Measurements from ENCODE around the gene RASSF5. TPM values are rescaled to one million over a fixed set of nuclear protein-coding genes. Genes with fewer than 3 reads are reported as not detected.
"Not testable (repeated sequence)": the region's sequence is repeated elsewhere in the genome, so short reads cannot be mapped to it uniquely, and the experiment has no call there.

RASSF5 gene
- total RNA-seq, 1 donor from 2014 or later, result 5.3 TPM

DNA sequence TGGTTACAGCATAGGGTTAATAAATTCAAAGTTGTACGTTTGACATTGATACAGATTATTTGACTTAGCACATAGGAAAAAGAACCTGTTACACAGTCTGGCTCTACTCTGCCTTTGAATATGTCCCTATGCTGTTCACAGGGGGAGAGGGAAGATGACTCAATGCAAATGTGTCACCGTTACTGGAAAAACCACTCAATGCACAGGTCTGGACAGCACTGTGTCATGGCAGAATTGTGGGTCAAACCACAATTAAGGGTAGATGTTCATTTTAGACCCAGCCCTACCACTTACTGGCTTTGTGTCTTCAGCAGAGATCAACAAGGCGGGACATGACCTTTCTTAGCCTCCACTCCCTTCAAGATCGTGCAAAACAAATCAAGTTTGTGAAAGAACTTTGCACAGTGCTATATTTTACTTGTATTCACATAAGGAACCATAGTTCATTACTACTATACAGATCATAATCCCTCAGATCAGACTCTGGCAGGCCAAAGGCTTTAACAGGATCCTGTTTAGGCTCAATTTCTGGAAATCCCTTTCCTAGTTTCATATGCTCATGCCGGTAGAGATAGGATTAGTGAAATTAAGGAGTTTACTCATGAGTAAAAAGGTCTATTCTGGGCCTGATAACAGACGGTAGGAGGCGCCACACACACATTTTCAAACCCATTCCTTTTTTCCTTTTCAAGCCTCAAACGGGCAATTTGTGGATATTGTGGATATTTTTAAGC lies 82.9 kb downstream of the RASSF5 start:
- ATAC-seq, result no peak
- DNase-seq (ENCODE audit: missing footprints), result no peak
- intact Hi-C loops (cut with DNase I), result no loop called here

GRCh38 chr1:206591226-206591625 lies 83.9 kb downstream of the RASSF5 start:
- intact Hi-C loops (cut with DNase I), result no loop called here
- DNase-seq (ENCODE audit: missing footprints) (no peak), ATAC-seq (no peak)

DNA sequence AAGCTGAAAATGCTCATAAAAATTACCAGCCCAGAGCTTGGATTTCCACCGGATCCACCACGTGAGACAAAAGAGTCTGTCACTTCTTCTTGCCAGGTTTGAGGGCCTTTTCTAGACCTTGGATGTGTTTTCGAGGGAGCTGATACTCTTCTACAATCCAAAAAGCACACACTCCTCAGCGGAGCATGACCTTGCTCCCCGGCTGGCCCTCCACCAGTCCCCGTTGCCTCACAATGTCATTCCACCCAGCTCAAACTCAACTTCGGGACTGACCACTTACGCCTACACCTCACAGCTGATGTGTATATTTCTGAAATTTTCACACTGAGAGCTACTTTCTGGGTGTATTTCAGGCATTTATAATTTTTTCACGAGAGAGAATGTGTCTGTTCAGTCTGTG lies 84.4 kb downstream of the RASSF5 start:
- ATAC-seq, result no peak
- intact Hi-C loops (cut with DNase I), result no loop called here
- no peak for DNase-seq (ENCODE audit: missing footprints)

GRCh38 chr1:206593351-206593925 lies 86.1 kb downstream of the RASSF5 start:
- intact Hi-C loops (cut with DNase I), result no loop called here
- DNase-seq (ENCODE audit: missing footprints), result no peak
- no peak for ATAC-seq

DNA sequence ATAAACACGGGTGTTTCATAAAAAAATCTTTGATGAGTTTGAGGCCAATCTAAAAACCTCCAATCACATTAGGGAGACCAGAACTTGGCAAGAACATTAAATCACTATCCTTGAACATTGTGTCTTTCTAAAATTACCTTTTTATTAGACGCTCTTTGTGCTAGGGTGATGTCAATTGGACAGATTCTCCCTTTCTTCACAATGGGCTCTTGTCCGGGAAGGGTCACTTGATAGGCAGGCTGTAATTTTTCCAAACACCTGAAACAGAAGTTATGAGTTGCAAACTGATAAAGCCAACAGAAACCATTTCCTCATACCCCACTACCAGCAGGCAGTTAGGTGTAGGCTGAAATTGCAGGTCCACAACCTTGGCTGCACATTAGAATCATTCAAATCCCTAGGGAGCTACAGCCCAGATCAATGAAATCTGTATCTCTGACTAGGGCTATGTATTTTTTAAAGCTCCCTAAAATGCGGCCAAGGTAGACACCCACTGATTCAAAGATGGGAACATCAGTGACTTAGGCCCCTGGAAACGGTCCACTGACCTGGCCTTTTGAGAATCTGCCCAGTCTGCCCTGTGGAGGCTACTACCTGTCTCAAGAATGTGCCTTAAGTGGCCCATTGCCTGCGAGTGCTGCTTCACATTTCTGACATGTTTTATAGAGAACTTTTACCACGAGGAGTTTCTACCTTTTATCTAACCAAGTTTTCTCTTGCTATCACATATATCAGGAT lies 88.4 kb downstream of the RASSF5 start:
- intact Hi-C loops (cut with DNase I), result no loop called here
- DNase-seq (ENCODE audit: missing footprints) (no peak), ATAC-seq (no peak)

- ATAC-seq, result no peak
- intact Hi-C loops (cut with DNase I), result no loop called here
Observed at GRCh38 chr1:206596319-206596666, 89.0 kb downstream of the RASSF5 start.

GRCh38 chr1:206600527-206600926 lies 93.2 kb downstream of the RASSF5 start:
- intact Hi-C loops (cut with DNase I), result no loop called here
- no peak for ATAC-seq
- DNase-seq (ENCODE audit: missing footprints), result no peak

More at GRCh38 chr1:206596319-206596666, 89.0 kb downstream of the RASSF5 start:
- no peak for DNase-seq (ENCODE audit: missing footprints)

GRCh38 chr1:206604861-206605260 lies 97.5 kb downstream of the RASSF5 start:
- intact Hi-C loops (cut with DNase I), result loop anchor here (5.0 kb wide), 1 partner anchor 377 kb away; no protein-coding TSS in a partner anchor
- no peak for DNase-seq (ENCODE audit: missing footprints)
- no peak for ATAC-seq

- DNase-seq (ENCODE audit: missing footprints) (no peak), ATAC-seq (no peak)
- intact Hi-C loops (cut with DNase I), result loop anchor here (5.0 kb wide), 1 partner anchor 375 kb away; no protein-coding TSS in a partner anchor
Observed at GRCh38 chr1:206606867-206607266, 99.5 kb downstream of the RASSF5 start.

- ATAC-seq (no peak), DNase-seq (ENCODE audit: missing footprints) (no peak)
- intact Hi-C loops (cut with DNase I), result loop anchor here (5.0 kb wide), 1 partner anchor 374 kb away; no protein-coding TSS in a partner anchor
Observed at GRCh38 chr1:206608108-206608698, 100.9 kb downstream of the RASSF5 start.

DNA sequence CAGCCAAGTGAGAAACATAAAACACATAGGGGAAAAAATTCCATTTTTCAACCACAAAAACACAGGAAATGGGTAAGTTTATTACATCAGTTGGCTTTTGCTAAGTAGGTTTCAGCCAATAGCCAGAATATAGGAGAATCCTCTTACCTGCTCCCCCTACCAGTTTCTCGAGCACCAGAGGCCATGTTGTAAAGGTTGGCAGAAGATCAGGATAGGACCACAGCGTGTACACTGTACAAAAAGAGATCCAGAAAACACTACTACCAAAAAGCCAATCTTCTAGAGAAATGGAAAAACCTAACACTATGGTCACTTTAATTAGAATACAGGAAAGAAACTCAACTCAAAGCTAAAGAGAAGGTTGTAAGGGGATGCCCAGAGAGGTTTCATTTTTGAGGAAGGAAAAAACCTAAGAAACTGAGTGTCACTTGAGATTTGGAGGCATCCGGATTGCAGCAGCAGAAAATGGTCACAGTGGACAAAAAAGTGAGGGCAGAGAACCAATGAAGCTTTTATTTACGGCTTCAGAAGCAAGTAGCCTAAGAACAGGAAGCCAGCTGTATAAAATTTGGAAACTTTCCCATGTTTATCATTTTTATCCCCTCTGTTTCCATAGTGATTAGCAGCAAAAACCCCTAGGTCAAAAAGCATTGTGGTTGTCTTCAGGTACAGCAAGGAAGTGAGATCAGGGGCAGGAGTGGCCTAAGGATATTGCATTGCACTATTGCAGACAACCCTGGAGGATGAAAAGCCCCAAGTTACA lies 102.1 kb downstream of the RASSF5 start:
- intact Hi-C loops (cut with DNase I), result loop anchor here (5.0 kb wide), 1 partner anchor 373 kb away; no protein-coding TSS in a partner anchor
- ATAC-seq (no peak), DNase-seq (ENCODE audit: missing footprints) (no peak)

DNA sequence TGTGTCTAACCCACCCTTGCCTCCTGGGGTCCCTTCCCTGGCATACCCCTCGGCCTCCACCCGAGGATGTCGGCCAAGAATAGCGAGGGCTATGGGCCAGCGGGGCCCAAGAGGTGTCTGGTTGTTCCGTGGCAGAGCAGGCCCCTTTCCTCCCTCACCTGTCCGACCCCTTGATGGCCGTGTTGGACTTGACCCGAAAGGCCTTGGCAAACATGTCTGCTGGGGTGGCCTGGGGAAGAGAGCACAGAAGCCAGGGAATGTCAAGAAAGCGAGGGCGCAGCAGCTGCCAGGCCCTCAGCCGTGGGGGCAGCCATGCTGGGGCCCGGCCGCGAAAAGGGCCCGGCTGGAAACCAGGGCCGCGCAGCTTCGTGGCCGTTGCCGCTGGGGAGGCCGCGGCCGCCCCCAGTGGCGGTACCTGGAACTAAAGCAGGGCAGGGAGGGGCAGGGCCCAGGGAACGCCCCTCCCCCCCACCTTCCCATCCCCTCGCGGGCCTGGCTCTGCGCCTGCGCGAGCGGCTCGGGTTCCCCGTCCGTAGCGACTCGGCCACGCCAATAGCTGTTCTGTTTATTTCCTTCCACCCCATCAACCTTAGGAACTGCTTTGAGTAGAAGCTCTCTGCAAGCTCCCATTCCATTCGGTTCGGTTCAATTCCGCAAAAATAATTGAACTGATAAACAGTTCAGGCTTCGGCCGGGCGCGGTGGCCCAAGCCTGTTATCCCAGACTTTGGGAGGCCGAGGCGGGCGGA lies 105.0 kb downstream of the RASSF5 start, which contains the start of gene EIF2D:
TSS of gene EIF2D (minus strand) at position 337 of the 748 bp plus-strand sequence. CDS start at position 214, 123 bp downstream.
- intact Hi-C loops (cut with DNase I), result loop anchor here (5.0 kb wide), 1 partner anchor 300 kb away; no protein-coding TSS in a partner anchor
- ATAC-seq, result peak; percentile 100

GRCh38 chr1:206626396-206626795 lies 119.1 kb downstream of the RASSF5 start:
- DNase-seq (ENCODE audit: missing footprints); ATAC-seq; intact Hi-C loops (cut with DNase I): not testable (repeated sequence)

More for the DNA sequence above, 105.0 kb downstream of the RASSF5 start, which contains the start of gene EIF2D:
- DNase-seq (ENCODE audit: missing footprints), result peak; percentile 97

GRCh38 chr1:206628916-206629315 lies 121.6 kb downstream of the RASSF5 start:
- no peak for DNase-seq (ENCODE audit: missing footprints)
- no peak for ATAC-seq
- intact Hi-C loops (cut with DNase I), result no loop called here

DNA sequence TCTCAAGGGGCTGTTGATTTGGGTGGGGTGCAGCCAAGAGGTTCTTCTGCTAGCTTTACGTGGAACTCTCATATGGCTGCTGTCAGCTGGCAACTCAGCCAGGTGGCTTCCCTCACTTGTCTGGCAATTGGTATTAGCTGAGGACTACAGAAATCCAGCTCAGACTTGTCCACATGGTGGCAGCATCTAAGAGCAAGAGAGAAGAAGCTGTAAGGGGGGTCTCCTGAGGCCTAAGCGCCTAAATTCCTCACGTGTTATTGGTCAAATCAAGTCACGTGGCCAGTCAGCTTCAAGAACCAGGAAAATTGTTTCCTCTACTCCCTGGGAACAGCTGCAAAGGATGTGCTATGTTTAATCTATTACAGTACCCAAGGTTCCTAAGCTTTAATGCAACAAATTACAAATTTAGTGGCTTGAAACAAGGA lies 123.8 kb downstream of the RASSF5 start:
- peak; percentile 75 for DNase-seq (ENCODE audit: missing footprints)
- peak; percentile 54 for ATAC-seq

DNA sequence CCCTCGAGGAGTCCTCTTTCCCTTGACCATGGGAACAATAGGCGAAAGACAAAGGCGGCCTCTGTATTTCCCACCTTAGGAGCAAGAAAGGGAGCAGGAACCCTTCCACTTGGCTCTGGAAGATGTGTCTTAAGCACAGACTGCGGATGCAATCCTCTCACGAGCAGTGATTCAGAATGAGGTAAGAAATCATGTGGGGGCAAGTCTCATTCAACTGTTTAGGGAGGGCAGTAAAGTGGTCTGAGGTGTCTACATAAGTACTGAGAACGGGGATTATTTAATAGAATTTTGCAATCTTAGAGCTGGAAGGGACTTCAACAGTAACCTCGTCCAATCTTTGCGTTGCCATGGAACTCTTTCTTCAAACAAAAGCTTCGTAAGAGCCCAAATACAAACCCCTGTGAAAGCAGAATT lies 126.4 kb downstream of the RASSF5 start:
- intact Hi-C loops (cut with DNase I), result loop anchor here (1.0 to 10.0 kb wide), 6 partner anchors 19 to 351 kb away; no protein-coding TSS in a partner anchor
- no peak for ATAC-seq

More for the DNA sequence above, 123.8 kb downstream of the RASSF5 start:
- intact Hi-C loops (cut with DNase I), result loop anchor here (10.0 kb wide), 1 partner anchor 354 kb away; no protein-coding TSS in a partner anchor

GRCh38 chr1:206634365-206635079 lies 127.2 kb downstream of the RASSF5 start:
- ATAC-seq (peak; percentile 75), DNase-seq (ENCODE audit: missing footprints) (peak; percentile 96)
- intact Hi-C loops (cut with DNase I), result loop anchor here (1.0 to 10.0 kb wide), 6 partner anchors 18 to 350 kb away; no protein-coding TSS in a partner anchor

More for the DNA sequence above, 126.4 kb downstream of the RASSF5 start:
- DNase-seq (ENCODE audit: missing footprints), result no peak

All from Right ventricle myocardium inferior (tissue), 1 donor.